ENCODE data around the gene TSC22D2. TPM values are rescaled to one million over a fixed set of nuclear protein-coding genes. Genes with fewer than 3 reads are reported as not detected.

The TSC22D2 gene
- total RNA-seq, 2 experiments from 2014 or later = 12.0 to 20.2 TPM

DNA sequence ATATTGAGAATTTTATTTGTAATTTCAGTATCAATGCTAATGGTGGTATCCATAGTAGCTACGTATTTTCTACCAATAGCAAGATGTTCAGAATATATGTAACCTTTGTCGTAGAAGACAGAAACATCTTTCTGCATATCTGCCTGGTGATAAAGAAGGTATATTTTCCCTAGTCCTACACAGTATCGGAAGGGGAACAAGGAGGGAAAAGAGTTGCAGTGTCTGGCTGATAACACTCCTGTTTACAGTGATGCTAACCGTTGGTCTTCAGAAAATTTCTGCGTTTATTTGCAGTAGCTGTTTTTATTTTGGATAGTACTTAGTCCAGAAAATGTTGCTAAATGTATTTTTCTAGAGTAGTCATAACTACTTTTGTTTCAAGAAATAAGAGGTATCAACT, 25.2 kb downstream of the TSC22D2 start:
- H3K27ac Mint-ChIP-seq = no peak overlapping the region
- CTCF ChIA-PET = interaction anchor here (0.7 to 1.3 kb wide), 5 partner anchors 9 to 112 kb away, joined by 3 to 4 read pairs (median 3); no protein-coding TSS in a partner anchor

GRCh38 chr3:150434234-150434633, 26.1 kb downstream of the TSC22D2 start:
- Mint-ChIP-seq H3K27me3 (no peaks in the 10 kb centered on the region), H3K9me3 (ENCODE audit: low read depth) (no peaks in the 10 kb centered on the region), H3K36me3 (ENCODE audit: low read depth) (peaks cover 7% of the 10 kb centered on the region), H3K4me1 (peaks cover 14% of the 10 kb centered on the region), H3K27ac (no peak overlapping the region), H3K4me3 (no peak overlapping the region)
- CTCF ChIA-PET = interaction anchor here (0.6 to 2.1 kb wide), 5 partner anchors 15 to 111 kb away, joined by 3 to 8 read pairs (median 3); no protein-coding TSS in a partner anchor
- ATAC-seq (no peak), DNase-seq (no peak)
- intact Hi-C loops (cut with DNase I, micrococcal nuclease) = no loop called here
- POLR2A ChIA-PET = interaction anchor here (1.0 kb wide), 1 partner anchor 25 kb away, joined by 3 read pairs; no protein-coding TSS in a partner anchor

More for the DNA sequence above, 25.2 kb downstream of the TSC22D2 start:
- DNase-seq (no peak), ATAC-seq (no peak)
- Mint-ChIP-seq H3K9me3 (ENCODE audit: low read depth) (no peaks in the 10 kb centered on the region), H3K36me3 (ENCODE audit: low read depth) (peaks cover 8% of the 10 kb centered on the region), H3K4me3 (no peak overlapping the region), H3K27me3 (no peaks in the 10 kb centered on the region), H3K4me1 (peaks cover 22% of the 10 kb centered on the region)
- intact Hi-C loops (cut with DNase I, micrococcal nuclease) = no loop called here
- POLR2A ChIA-PET = interaction anchor here (1.0 kb wide), 1 partner anchor 24 kb away, joined by 3 read pairs; no protein-coding TSS in a partner anchor

GRCh38 chr3:150436161-150436560, 28.1 kb downstream of the TSC22D2 start:
- Mint-ChIP-seq H3K27me3 (no peaks in the 10 kb centered on the region), H3K36me3 (ENCODE audit: low read depth) (no peaks in the 10 kb centered on the region), H3K27ac (no peak overlapping the region)

DNA sequence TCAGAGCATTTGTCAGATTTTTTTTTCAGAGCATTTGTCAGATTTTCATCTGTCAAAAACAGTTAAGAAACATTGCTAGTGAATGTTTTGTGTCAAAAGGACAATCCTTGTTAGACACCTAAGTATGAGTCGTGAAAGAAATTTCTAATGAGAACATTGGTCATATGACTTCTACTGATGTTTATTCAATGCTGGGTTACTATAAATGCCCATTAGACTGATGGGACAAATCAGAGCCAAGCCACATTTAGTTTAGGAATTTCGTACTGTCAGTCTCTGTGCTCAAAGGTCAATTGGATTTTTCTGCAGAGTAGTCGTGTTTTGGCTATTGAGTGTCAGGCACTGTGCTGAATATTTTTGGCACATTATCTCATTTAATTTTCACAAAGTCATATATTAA, 31.6 kb downstream of the TSC22D2 start:
- CTCF ChIA-PET = interaction anchor here (0.6 kb wide), 1 partner anchor 25 kb away, joined by 3 read pairs; no protein-coding TSS in a partner anchor
- Mint-ChIP-seq H3K4me3 (no peak overlapping the region), H3K9me3 (ENCODE audit: low read depth) (no peaks in the 10 kb centered on the region), H3K27ac (no peak overlapping the region), H3K4me1 (peaks cover 16% of the 10 kb centered on the region), H3K27me3 (no peaks in the 10 kb centered on the region), H3K36me3 (ENCODE audit: low read depth) (peaks cover 13% of the 10 kb centered on the region)
- POLR2A ChIA-PET = no interaction called here
- intact Hi-C loops (cut with DNase I, micrococcal nuclease) = no loop called here
- DNase-seq (no peak), ATAC-seq (no peak)

More at GRCh38 chr3:150436161-150436560, 28.1 kb downstream of the TSC22D2 start:
- Mint-ChIP-seq H3K9me3 (ENCODE audit: low read depth) (no peaks in the 10 kb centered on the region), H3K4me3 (no peak overlapping the region), H3K4me1 (peaks cover 3% of the 10 kb centered on the region)
- no peak for ATAC-seq
- CTCF ChIA-PET = interaction anchor here (0.7 to 2.1 kb wide), 2 partner anchors 24 to 29 kb away, joined by 3 to 8 read pairs; no protein-coding TSS in a partner anchor
- intact Hi-C loops (cut with DNase I, micrococcal nuclease) = no loop called here
- POLR2A ChIA-PET = no interaction called here
- DNase-seq = no peak

- ChIA-PET CTCF (interaction anchor here (1.9 kb wide), 1 partner anchor 18 kb away, joined by 8 read pairs; no protein-coding TSS in a partner anchor), POLR2A (no interaction called here)
- H3K9me3 Mint-ChIP-seq (ENCODE audit: low read depth) = no peaks in the 10 kb centered on the region
- H3K4me1 Mint-ChIP-seq = peaks cover 31% of the 10 kb centered on the region
- no peak for DNase-seq
- H3K4me3 Mint-ChIP-seq = no peak overlapping the region
- ATAC-seq = no peak
- H3K27me3 Mint-ChIP-seq = no peaks in the 10 kb centered on the region
- peaks cover 13% of the 10 kb centered on the region for H3K36me3 Mint-ChIP-seq (ENCODE audit: low read depth)
- no peak overlapping the region for H3K27ac Mint-ChIP-seq
- intact Hi-C loops (cut with DNase I, micrococcal nuclease) = no loop called here
These were observed 35.2 kb downstream of the TSC22D2 start for GRCh38 chr3:150443331-150443741.

DNA sequence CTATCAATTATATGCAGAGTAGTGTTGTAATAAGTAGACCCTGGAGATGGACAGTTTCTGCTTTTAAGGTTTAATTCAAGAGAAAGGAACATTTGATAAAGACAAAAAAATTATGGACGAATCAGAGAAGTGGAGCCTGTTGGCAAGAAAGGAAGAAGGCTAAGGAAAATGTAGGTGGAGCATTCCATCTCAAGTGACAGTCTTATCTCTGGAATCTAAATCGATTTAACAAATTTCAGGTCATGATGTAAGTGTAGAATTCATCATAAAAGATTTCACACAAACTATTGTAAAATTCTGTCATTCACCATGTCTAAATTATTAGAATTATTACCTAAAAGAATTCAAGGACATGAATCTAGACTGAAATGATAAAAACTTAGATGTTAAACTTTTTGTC, 36.3 kb downstream of the TSC22D2 start:
- ATAC-seq = no peak
- Mint-ChIP-seq H3K27me3 (no peaks in the 10 kb centered on the region), H3K4me1 (peaks cover 39% of the 10 kb centered on the region), H3K9me3 (ENCODE audit: low read depth) (no peaks in the 10 kb centered on the region), H3K4me3 (no peak overlapping the region), H3K27ac (no peak overlapping the region), H3K36me3 (ENCODE audit: low read depth) (peaks cover 13% of the 10 kb centered on the region)
- POLR2A ChIA-PET = no interaction called here
- intact Hi-C loops (cut with DNase I, micrococcal nuclease) = no loop called here
- DNase-seq = no peak
- CTCF ChIA-PET = interaction anchor here (1.9 kb wide), 1 partner anchor 19 kb away, joined by 8 read pairs; no protein-coding TSS in a partner anchor

GRCh38 chr3:150446470-150446977, 38.4 kb downstream of the TSC22D2 start:
- DNase-seq (no peak), ATAC-seq (no peak)
- H3K27ac Mint-ChIP-seq = no peak overlapping the region
- ChIA-PET POLR2A (no interaction called here), CTCF (interaction anchor here (0.6 kb wide), 1 partner anchor 138 kb away, joined by 3 read pairs; no protein-coding TSS in a partner anchor)
- H3K4me1 Mint-ChIP-seq = peaks cover 43% of the 10 kb centered on the region
- H3K9me3 Mint-ChIP-seq (ENCODE audit: low read depth) = no peaks in the 10 kb centered on the region
- peaks cover 10% of the 10 kb centered on the region for H3K36me3 Mint-ChIP-seq (ENCODE audit: low read depth)
- H3K27me3 Mint-ChIP-seq = no peaks in the 10 kb centered on the region
- H3K4me3 Mint-ChIP-seq = no peak overlapping the region
- intact Hi-C loops (cut with DNase I, micrococcal nuclease) = no loop called here

DNA sequence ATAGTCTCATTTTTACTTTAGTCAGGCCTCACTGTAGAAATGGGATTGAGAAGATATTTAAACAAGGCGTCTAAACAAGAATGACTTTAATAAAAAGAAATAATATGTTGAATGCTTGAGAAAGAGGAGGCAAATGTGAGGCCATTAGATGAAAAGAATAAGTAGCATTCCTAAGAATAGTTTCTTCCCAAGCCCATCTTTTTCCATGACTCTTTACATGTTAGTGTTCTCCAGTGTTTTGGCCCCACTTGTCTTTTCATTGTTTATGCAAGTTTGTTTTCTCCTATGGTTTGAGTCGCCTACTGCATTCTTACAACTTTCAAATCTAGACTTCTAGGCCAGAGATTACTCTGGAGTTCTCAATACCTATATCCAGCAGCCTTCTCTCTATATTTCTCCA, 39.0 kb downstream of the TSC22D2 start:
- no peaks in the 10 kb centered on the region for H3K9me3 Mint-ChIP-seq (ENCODE audit: low read depth)
- peaks cover 38% of the 10 kb centered on the region for H3K4me1 Mint-ChIP-seq
- H3K27me3 Mint-ChIP-seq = no peaks in the 10 kb centered on the region
- no peak for DNase-seq
- CTCF ChIA-PET = no interaction called here
- H3K36me3 Mint-ChIP-seq (ENCODE audit: low read depth) = peaks cover 4% of the 10 kb centered on the region
- intact Hi-C loops (cut with DNase I, micrococcal nuclease) = no loop called here
- POLR2A ChIA-PET = no interaction called here
- ATAC-seq = no peak
- no peak overlapping the region for H3K27ac Mint-ChIP-seq
- no peak overlapping the region for H3K4me3 Mint-ChIP-seq

DNA sequence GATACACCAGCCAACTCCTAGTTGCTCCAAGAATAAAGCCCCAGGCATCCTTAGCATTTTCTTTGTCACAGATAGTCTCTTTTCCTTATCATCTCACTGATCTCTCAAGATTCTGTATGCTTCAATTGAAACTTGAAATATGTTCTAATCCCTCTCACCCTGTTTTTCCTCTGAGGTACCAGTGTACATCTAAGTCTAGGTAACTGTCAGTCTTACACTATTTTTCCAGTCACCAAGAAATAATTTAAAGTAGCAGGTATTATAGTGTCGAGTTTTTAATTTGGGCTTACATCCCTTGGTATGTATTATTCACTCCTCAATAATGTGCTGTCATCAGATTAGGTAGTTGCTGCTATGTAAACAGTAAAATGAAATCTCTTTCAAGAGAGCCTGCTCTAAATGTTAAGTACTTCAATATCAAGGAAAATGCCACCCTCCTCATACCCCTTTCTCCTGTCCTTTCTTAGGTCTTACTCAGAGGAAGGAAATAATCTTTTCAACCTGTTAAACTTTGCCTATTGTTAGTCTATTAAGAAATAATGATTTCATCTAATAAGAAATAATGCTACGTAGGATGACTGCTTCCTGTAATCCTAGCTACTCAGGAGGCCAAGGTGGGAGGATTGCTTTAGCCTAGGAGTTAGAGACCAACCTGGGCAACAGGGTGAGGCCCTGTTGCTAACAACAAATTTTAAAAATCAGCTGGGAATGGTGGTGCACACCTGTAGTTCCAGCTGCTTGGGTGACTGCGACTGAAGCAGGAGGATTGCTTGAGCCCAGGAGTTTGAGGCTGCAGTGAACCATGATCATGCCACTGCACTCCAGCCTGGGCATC, 39.8 kb downstream of the TSC22D2 start:
- DNase-seq = no peak
- intact Hi-C loops (cut with DNase I, micrococcal nuclease) = no loop called here
- no peak for ATAC-seq
- Mint-ChIP-seq H3K4me1 (peaks cover 35% of the 10 kb centered on the region), H3K36me3 (ENCODE audit: low read depth) (peaks cover 3% of the 10 kb centered on the region), H3K4me3 (no peak overlapping the region), H3K27ac (no peak overlapping the region), H3K27me3 (no peaks in the 10 kb centered on the region), H3K9me3 (ENCODE audit: low read depth) (no peaks in the 10 kb centered on the region)
- CTCF ChIA-PET = interaction anchor here (0.6 kb wide), 1 partner anchor 389 kb away, joined by 3 read pairs; no protein-coding TSS in a partner anchor
- POLR2A ChIA-PET = no interaction called here

DNA sequence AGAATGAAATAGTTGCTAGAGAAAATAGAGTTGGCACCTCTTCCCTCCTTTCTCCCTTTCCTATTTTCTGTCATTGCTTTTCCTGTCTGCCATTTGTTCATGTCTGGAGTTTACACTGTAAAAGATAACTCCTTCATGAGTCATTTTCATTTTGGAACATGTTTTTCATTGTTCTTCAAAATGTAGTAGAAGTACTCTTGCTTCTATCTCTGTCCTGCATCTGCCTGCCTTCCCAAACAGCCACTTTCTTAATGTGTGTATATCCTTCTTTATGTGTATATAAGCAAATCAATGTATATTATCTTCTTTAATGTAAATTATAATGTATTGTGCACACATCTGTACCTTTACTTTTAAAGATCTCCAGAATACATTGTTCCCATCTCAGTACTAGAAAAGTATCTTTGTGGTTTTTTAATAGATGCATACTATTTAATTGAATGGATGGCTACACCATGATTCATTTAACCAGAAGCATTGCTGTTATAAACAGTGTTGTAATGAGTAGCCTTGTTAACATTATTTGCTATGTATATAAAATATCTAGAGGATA, 41.1 kb downstream of the TSC22D2 start:
- H3K36me3 Mint-ChIP-seq (ENCODE audit: low read depth) = peaks cover 1% of the 10 kb centered on the region
- H3K4me1 Mint-ChIP-seq = peaks cover 32% of the 10 kb centered on the region
- H3K4me3 Mint-ChIP-seq = no peak overlapping the region
- CTCF ChIA-PET = no interaction called here
- ATAC-seq (peak; percentile 16), DNase-seq (no peak)
- no peaks in the 10 kb centered on the region for H3K27me3 Mint-ChIP-seq
- intact Hi-C loops (cut with DNase I, micrococcal nuclease) = no loop called here
- no peaks in the 10 kb centered on the region for H3K9me3 Mint-ChIP-seq (ENCODE audit: low read depth)
- H3K27ac Mint-ChIP-seq = peak overlapping the region; percentile 43
- POLR2A ChIA-PET = no interaction called here

GRCh38 chr3:150450916-150451315, 42.8 kb downstream of the TSC22D2 start:
- Mint-ChIP-seq H3K4me1 (peaks cover 34% of the 10 kb centered on the region), H3K27me3 (no peaks in the 10 kb centered on the region), H3K4me3 (no peak overlapping the region), H3K9me3 (ENCODE audit: low read depth) (no peaks in the 10 kb centered on the region), H3K27ac (no peak overlapping the region), H3K36me3 (ENCODE audit: low read depth) (no peaks in the 10 kb centered on the region)
- no peak for DNase-seq
- ChIA-PET CTCF (interaction anchor here (0.7 to 1.4 kb wide), 4 partner anchors 18 to 875 kb away, joined by 3 to 4 read pairs (median 4); no protein-coding TSS in a partner anchor), POLR2A (no interaction called here)
- no peak for ATAC-seq
- intact Hi-C loops (cut with DNase I, micrococcal nuclease) = no loop called here
